HL-60 (cell line): Measurements from ENCODE around the gene CST6.
"Not testable (repeated sequence)": the region's sequence is repeated elsewhere in the genome, so short reads cannot be mapped to it uniquely, and the experiment has no call there.

Experiments used
- GABPA ChIP-seq: IDR thresholded peaks from 2 replicates; pipeline ENCODE4 v1.6.1; 2012; ENCODE audit warnings: low read depth
- POLR2AphosphoS5 ChIP-seq: IDR thresholded peaks from 2 replicates; pipeline ENCODE4 v1.6.1; 2012; ENCODE audit warnings: low read depth
- REST ChIP-seq: IDR thresholded peaks from 2 replicates; pipeline ENCODE4 v1.6.1; 2012; ENCODE audit warnings: low read depth; ENCODE audit not compliant: insufficient replicate concordance
- TF ChIP-seq, protein P1 (sequence below): IDR thresholded peaks from one replicate; pipeline ENCODE4 v1.5.1; 2011; ENCODE audit warnings: low read length, control low read depth, inconsistent platforms; ENCODE audit not compliant: insufficient read depth

GRCh38 chr11:66023186-66023440 is 11.3 kb downstream of the CST6 start:
- TF ChIP-seq, protein P1, sequence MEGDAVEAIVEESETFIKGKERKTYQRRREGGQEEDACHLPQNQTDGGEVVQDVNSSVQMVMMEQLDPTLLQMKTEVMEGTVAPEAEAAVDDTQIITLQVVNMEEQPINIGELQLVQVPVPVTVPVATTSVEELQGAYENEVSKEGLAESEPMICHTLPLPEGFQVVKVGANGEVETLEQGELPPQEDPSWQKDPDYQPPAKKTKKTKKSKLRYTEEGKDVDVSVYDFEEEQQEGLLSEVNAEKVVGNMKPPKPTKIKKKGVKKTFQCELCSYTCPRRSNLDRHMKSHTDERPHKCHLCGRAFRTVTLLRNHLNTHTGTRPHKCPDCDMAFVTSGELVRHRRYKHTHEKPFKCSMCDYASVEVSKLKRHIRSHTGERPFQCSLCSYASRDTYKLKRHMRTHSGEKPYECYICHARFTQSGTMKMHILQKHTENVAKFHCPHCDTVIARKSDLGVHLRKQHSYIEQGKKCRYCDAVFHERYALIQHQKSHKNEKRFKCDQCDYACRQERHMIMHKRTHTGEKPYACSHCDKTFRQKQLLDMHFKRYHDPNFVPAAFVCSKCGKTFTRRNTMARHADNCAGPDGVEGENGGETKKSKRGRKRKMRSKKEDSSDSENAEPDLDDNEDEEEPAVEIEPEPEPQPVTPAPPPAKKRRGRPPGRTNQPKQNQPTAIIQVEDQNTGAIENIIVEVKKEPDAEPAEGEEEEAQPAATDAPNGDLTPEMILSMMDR = not testable (repeated sequence)
- not testable (repeated sequence) for TF ChIP-seq REST, GABPA, POLR2AphosphoS5
